ENCODE measurements around the gene MAFG. TPM values are rescaled to one million over a fixed set of nuclear protein-coding genes. Genes with fewer than 3 reads are reported as not detected.

Gene MAFG
- total and polyA plus RNA-seq, 5 donors from 2014 or later = 2.2 to 14.3 (median 2.7) TPM

DNA sequence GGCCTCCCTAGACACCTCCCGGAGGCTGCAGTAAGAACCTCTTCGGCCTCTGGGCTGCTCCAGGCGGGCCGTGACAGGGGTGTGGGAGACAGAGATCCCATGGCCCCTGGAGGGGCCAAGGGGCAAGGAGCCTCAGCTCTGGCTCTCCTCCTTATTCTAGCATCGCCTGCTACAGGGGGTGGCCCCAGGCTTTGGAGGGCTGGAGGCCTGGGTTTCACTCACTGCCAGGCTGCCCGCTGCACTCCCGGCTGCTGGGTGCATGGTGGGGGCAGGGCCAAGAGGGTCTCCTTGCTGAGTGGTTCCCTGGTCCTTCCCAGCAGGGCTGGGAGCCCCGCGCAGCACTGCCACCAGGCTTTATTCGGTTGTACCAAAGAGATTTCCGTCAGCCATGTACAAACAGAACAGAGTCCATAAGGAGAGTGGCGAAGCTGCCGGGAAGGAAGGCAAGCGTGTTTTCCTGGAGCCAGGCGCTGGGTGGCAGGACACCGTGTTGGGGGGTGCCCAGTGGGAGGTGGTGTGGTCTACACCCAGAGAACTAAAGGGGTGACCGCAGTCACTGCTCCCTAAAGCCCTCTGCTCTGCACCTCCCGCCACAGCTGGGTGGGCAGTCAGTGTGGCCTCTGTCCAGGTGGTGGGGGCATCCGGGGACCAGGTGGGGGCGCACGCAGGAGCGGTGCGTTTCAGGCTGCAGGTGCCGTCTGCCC is 23.5 kb downstream of the MAFG start:
- Histone ChIP-seq H3K4me3 (ENCODE audit: low read depth, low read length) (no peak overlapping the region), H3K27me3 (ENCODE audit: control insufficient read depth, insufficient read depth, low read length) (no peaks in the 10 kb centered on the region), H3K27ac (ENCODE audit: insufficient read depth, low read length, poor library complexity, severe bottlenecking) (no peak overlapping the region), H3K9me3 (ENCODE audit: control insufficient read depth in 2 of 2, low read length in 2 of 2) (no peaks in the 10 kb centered on the region), H3K4me1 (ENCODE audit: control insufficient read depth, insufficient read depth, low read length, poor library complexity, severe bottlenecking) (peaks cover 12% of the 10 kb centered on the region), H3K36me3 (ENCODE audit: control insufficient read depth, insufficient read depth, low read length) (peaks cover 10% of the 10 kb centered on the region)
- Mint-ChIP-seq H3K4me3 (no peak overlapping the region), H3K9me3 (no peaks in the 10 kb centered on the region), H3K27ac (no peak overlapping the region), H3K4me1 (peaks cover 0 to 10% (median 3%) of the 10 kb centered on the region in 4 donors), H3K36me3 (peaks cover 13% of the 10 kb centered on the region), H3K27me3 (peaks cover 9% of the 10 kb centered on the region)
- no peak for ATAC-seq (ENCODE audit: low read depth in 2 of 2)
- DNase-seq = no peak

DNA sequence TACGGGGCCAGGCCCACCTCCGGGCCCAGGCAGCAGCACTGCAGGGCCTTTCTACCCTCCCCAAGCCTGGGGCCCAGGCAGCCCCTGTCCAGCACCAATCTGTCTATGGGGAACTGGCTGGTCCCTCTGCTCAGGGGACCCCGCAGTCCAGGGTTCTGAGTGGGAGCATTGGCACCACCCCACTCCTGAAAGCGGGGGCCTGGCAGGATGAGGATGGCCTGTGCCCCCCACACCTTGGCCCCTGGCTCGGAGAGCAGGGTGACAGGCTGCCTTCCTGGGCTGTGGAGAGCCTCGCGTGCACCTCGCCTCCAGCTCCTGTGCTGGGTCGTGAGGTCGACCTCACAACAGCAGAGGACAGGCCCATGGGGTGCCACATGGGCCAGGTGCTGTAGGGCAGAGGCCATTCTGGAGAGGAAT is 24.1 kb downstream of the MAFG start:
- Mint-ChIP-seq H3K4me1 (peaks cover 0 to 10% (median 3%) of the 10 kb centered on the region in 4 donors), H3K27ac (no peak overlapping the region), H3K9me3 (no peaks in the 10 kb centered on the region), H3K36me3 (peaks cover 13% of the 10 kb centered on the region), H3K4me3 (no peak overlapping the region), H3K27me3 (peaks cover 9% of the 10 kb centered on the region)
- ATAC-seq (ENCODE audit: low read depth in 2 of 2) = no peak
- no peak overlapping the region for H3K4me3 ChIP-seq (ENCODE audit: low read depth, low read length)
- H3K4me1 ChIP-seq (ENCODE audit: control insufficient read depth, insufficient read depth, low read length, poor library complexity, severe bottlenecking) = peaks cover 12% of the 10 kb centered on the region
- DNase-seq = no peak
- H3K9me3 ChIP-seq (ENCODE audit: control insufficient read depth in 2 of 2, low read length in 2 of 2) = no peaks in the 10 kb centered on the region
- no peaks in the 10 kb centered on the region for H3K27me3 ChIP-seq (ENCODE audit: control insufficient read depth, insufficient read depth, low read length)
- H3K36me3 ChIP-seq (ENCODE audit: control insufficient read depth, insufficient read depth, low read length) = peaks cover 16% of the 10 kb centered on the region
- H3K27ac ChIP-seq (ENCODE audit: insufficient read depth, low read length, poor library complexity, severe bottlenecking) = no peak overlapping the region

DNA sequence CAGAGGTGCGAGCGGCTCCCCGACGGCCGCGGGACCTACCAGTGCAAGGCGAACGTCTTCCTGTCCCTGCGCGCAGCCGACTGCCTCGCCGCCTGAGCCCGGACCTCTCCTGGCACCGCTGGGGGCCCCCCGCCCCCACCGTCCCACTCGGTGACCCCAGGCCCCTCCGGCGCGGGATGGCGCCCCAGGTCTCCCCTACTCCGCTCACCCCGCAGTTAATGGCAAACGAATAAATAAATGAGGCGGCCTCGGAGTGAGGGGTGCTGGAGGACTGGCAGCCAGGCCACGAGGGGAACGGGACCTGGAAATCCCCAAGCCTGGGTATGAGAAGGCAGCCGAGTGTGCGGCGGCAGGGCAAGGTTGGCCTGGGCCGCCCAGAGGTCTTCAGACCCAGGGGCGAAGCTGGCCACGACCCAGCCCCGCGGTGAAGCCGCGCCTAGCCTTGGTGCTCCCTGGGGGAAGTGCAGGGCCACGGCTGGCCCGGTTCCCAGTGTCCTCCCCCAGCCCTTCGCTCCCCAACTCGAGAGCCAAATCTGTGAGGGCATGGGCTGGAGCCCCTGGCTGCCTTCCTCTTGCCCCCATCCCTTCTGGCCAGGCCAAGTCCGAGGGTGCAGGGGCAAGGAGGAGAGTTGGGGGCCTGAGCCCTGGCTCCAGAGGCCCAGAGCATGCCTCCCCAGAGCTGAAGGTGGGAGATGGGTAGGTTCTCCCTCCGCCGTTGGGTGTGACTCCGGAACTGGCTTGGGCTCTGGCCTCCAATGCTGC is 24.7 kb downstream of the MAFG start:
- Histone ChIP-seq H3K4me3 (ENCODE audit: low read depth, low read length) (no peak overlapping the region), H3K27ac (ENCODE audit: insufficient read depth, low read length, poor library complexity, severe bottlenecking) (no peak overlapping the region), H3K36me3 (ENCODE audit: control insufficient read depth, insufficient read depth, low read length) (peaks cover 22% of the 10 kb centered on the region), H3K4me1 (ENCODE audit: control insufficient read depth, insufficient read depth, low read length, poor library complexity, severe bottlenecking) (peaks cover 12% of the 10 kb centered on the region), H3K9me3 (ENCODE audit: control insufficient read depth in 2 of 2, low read length in 2 of 2) (no peaks in the 10 kb centered on the region), H3K27me3 (ENCODE audit: control insufficient read depth, insufficient read depth, low read length) (no peaks in the 10 kb centered on the region)
- Mint-ChIP-seq H3K9me3 (no peaks in the 10 kb centered on the region), H3K4me1 (peaks cover 0 to 10% (median 3%) of the 10 kb centered on the region in 4 donors), H3K4me3 (no peak overlapping the region), H3K36me3 (peaks cover 14% of the 10 kb centered on the region), H3K27ac (no peak overlapping the region), H3K27me3 (peaks cover 9% of the 10 kb centered on the region)
- DNase-seq (peak in 1 of 3 donors; percentile 36), ATAC-seq (ENCODE audit: low read depth in 2 of 2) (peak; percentile 8 to 29)

DNA sequence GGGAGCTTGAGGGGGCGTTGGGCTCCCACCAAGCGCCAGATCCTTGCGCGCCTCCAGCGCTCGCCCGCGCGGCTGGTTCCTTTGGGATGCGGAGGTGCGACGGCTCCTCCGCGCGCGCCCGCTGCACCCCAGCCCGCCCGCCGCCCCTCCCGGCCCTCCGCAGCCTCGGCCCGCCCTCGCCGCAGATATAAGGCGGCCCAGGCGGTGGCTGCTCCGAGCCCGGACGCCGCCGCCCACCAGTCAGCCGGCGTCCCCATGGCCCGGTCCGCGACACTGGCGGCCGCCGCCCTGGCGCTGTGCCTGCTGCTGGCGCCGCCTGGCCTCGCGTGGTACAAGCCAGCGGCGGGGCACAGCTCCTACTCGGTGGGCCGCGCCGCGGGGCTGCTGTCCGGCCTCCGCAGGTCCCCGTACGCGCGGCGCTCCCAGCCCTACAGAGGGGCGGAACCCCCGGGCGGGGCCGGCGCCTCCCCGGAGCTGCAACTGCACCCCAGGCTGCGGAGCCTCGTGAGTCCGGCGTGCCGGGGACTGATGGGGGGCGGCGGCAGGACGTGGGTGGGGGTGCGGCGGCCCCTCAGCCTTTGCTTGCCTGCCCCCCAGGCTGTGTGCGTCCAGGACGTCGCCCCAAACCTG is 25.4 kb downstream of the MAFG start, which contains the start of gene NPB:
TSS of gene NPB (plus strand) at position 216 of the 630 bp plus-strand sequence. CDS start at position 256, 40 bp downstream.
- ATAC-seq (ENCODE audit: low read depth in 2 of 2) (peak in 1 of 2 donors; percentile 45), DNase-seq (peak in 1 of 3 donors; percentile 20)
- Mint-ChIP-seq H3K27ac (no peak within 1 kb of the TSS), H3K36me3 (peaks cover 17% of the 10 kb centered on the region), H3K9me3 (no peaks in the 10 kb centered on the region), H3K4me3 (peak within 1 kb of the TSS in 1 of 4 donors; percentile 46), H3K4me1 (peaks cover 0 to 10% (median 3%) of the 10 kb centered on the region in 4 donors), H3K27me3 (peaks cover 9% of the 10 kb centered on the region)
- H3K4me3 ChIP-seq (ENCODE audit: low read depth, low read length) = no peak within 1 kb of the TSS
- peaks cover 29% of the 10 kb centered on the region for H3K36me3 ChIP-seq (ENCODE audit: control insufficient read depth, insufficient read depth, low read length)
- no peaks in the 10 kb centered on the region for H3K9me3 ChIP-seq (ENCODE audit: control insufficient read depth in 2 of 2, low read length in 2 of 2)
- H3K27me3 ChIP-seq (ENCODE audit: control insufficient read depth, insufficient read depth, low read length) = no peaks in the 10 kb centered on the region
- peaks cover 12% of the 10 kb centered on the region for H3K4me1 ChIP-seq (ENCODE audit: control insufficient read depth, insufficient read depth, low read length, poor library complexity, severe bottlenecking)
- no peak within 1 kb of the TSS for H3K27ac ChIP-seq (ENCODE audit: insufficient read depth, low read length, poor library complexity, severe bottlenecking)

DNA sequence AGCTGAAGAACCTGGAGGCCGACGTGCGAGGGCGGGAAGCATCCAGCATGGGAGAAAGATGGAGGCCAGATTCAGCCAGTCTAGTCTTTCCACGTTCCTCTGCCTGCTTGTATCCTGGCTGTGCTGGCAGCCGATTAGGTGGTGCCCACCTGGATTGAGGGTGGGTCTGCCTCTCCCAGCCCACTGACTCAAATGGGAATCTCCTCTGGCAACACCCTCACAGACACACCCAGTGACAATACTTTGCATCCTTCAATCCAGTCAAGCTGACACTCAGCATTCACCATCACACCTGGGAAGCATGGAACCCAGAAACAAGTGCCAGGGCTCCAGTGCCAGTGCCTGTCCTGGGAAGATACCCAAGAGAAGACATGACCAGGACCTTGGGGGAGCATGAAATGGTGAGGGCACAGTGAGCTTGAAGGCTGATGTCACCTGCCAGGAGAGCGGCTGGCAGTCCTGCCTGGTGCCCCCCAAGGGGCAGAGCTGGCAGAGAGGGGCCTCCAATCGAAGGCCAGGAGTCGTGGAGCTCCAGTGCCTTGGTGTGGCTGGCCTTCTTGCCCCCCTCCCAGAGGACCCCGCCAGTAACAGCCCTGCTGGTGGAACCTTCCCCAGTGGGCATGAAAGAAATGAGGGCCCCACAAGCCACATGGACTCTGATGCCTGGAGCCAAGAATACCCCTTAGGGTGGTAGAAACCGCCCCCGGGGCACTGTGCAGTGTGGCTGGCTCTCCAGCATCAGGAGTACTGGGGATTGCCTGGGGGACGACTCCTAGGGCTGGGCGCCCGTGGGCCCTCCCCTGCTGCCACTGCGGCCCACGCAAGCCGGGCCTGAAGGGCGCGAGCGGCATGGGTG is 26.1 kb downstream of the MAFG start:
- no peaks in the 10 kb centered on the region for H3K9me3 ChIP-seq (ENCODE audit: control insufficient read depth in 2 of 2, low read length in 2 of 2)
- H3K4me3 ChIP-seq (ENCODE audit: low read depth, low read length) = no peak overlapping the region
- Mint-ChIP-seq H3K4me3 (peak overlapping the region in 3 of 4 donors; percentile 45 to 55 (median 54)), H3K36me3 (peaks cover 17% of the 10 kb centered on the region), H3K27ac (no peak overlapping the region), H3K27me3 (peaks cover 9% of the 10 kb centered on the region), H3K4me1 (peaks cover 0 to 10% (median 3%) of the 10 kb centered on the region in 4 donors), H3K9me3 (no peaks in the 10 kb centered on the region)
- DNase-seq (no peak), ATAC-seq (ENCODE audit: low read depth in 2 of 2) (no peak)
- peaks cover 33% of the 10 kb centered on the region for H3K36me3 ChIP-seq (ENCODE audit: control insufficient read depth, insufficient read depth, low read length)
- H3K27me3 ChIP-seq (ENCODE audit: control insufficient read depth, insufficient read depth, low read length) = no peaks in the 10 kb centered on the region
- peaks cover 12% of the 10 kb centered on the region for H3K4me1 ChIP-seq (ENCODE audit: control insufficient read depth, insufficient read depth, low read length, poor library complexity, severe bottlenecking)
- no peak overlapping the region for H3K27ac ChIP-seq (ENCODE audit: insufficient read depth, low read length, poor library complexity, severe bottlenecking)

DNA sequence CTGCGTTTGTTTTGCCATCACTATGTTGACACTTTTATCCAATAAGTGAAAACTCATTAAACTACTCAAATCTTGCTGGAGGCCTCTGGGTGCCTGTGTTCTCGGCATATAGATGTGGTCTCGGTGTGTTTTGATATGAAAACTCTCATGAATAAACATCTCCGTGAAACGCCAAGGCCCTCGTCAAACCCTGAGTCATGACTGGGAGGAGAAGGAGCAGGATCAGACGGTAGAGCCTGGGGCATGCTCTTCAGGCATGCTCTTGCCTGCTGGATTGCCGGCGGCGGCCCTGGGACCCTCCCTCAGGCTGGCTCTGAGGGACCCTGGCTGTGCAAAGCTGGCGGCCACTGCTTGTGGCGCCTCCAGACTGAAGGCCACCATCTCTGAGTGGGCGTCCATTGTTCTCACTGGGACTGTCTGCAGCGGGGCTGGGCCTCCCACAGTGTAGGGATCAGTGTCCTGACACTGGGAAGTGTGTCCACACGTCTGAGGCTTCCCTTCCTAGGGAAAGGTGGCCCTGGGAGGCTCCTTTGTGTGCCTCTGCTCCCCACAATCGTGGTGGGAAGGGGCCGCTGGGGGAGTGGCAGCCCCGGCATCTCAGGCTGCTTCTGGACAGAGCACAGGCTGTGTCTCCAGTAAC is 27.2 kb downstream of the MAFG start:
- Histone ChIP-seq H3K27me3 (ENCODE audit: control insufficient read depth, insufficient read depth, low read length) (no peaks in the 10 kb centered on the region), H3K4me3 (ENCODE audit: low read depth, low read length) (no peak overlapping the region), H3K36me3 (ENCODE audit: control insufficient read depth, insufficient read depth, low read length) (peaks cover 38% of the 10 kb centered on the region), H3K9me3 (ENCODE audit: control insufficient read depth in 2 of 2, low read length in 2 of 2) (no peaks in the 10 kb centered on the region), H3K4me1 (ENCODE audit: control insufficient read depth, insufficient read depth, low read length, poor library complexity, severe bottlenecking) (peaks cover 12% of the 10 kb centered on the region), H3K27ac (ENCODE audit: insufficient read depth, low read length, poor library complexity, severe bottlenecking) (no peak overlapping the region)
- Mint-ChIP-seq H3K4me1 (peaks cover 0 to 10% (median 3%) of the 10 kb centered on the region in 4 donors), H3K27ac (no peak overlapping the region), H3K9me3 (no peaks in the 10 kb centered on the region), H3K36me3 (peaks cover 19% of the 10 kb centered on the region), H3K27me3 (peaks cover 9% of the 10 kb centered on the region), H3K4me3 (peak overlapping the region in 2 of 4 donors; percentile 45 to 54)
- DNase-seq (no peak), ATAC-seq (ENCODE audit: low read depth in 2 of 2) (no peak)
